ENCODE data around the gene UBE2K.
"Not testable (repeated sequence)": the region's sequence is repeated elsewhere in the genome, so short reads cannot be mapped to it uniquely, and the experiment has no call there.

The UBE2K gene

GRCh38 chr4:39660045-39660444 lies 37.9 kb upstream of the UBE2K start:
- no peak overlapping the region for H2AFZ ChIP-seq (ENCODE audit: low read length, unreplicated experiment)
- H3K79me2 ChIP-seq (ENCODE audit: control insufficient read depth, insufficient read depth, low read length, unreplicated experiment), result no peaks in the 10 kb centered on the region
- no peaks in the 10 kb centered on the region for H3K36me3 ChIP-seq (ENCODE audit: insufficient read depth, low read length)
- H3K27ac ChIP-seq (ENCODE audit: low read depth, low read length), result no peak overlapping the region
- H3K27me3 ChIP-seq (ENCODE audit: insufficient read depth, low read length), result no peaks in the 10 kb centered on the region
- H3K4me3 ChIP-seq (ENCODE audit: low read depth, low read length), result no peak overlapping the region
- H3K4me1 ChIP-seq (ENCODE audit: control insufficient read depth, insufficient read depth, low read length, unreplicated experiment), result peaks cover 15% of the 10 kb centered on the region

GRCh38 chr4:39660757-39661156 lies 37.2 kb upstream of the UBE2K start:
- H3K27me3 ChIP-seq (ENCODE audit: insufficient read depth, low read length), result no peaks in the 10 kb centered on the region
- H3K27ac ChIP-seq (ENCODE audit: low read depth, low read length), result no peak overlapping the region
- H2AFZ ChIP-seq (ENCODE audit: low read length, unreplicated experiment), result no peak overlapping the region
- H3K79me2 ChIP-seq (ENCODE audit: control insufficient read depth, insufficient read depth, low read length, unreplicated experiment), result no peaks in the 10 kb centered on the region
- peaks cover 13% of the 10 kb centered on the region for H3K4me1 ChIP-seq (ENCODE audit: control insufficient read depth, insufficient read depth, low read length, unreplicated experiment)
- H3K36me3 ChIP-seq (ENCODE audit: insufficient read depth, low read length), result no peaks in the 10 kb centered on the region
- no peak overlapping the region for H3K4me3 ChIP-seq (ENCODE audit: low read depth, low read length)

GRCh38 chr4:39662683-39663082 lies 35.3 kb upstream of the UBE2K start:
- Histone ChIP-seq H3K4me3 (ENCODE audit: low read depth, low read length) (no peak overlapping the region), H3K36me3 (ENCODE audit: insufficient read depth, low read length) (no peaks in the 10 kb centered on the region), H3K27ac (ENCODE audit: low read depth, low read length) (no peak overlapping the region), H3K4me1 (ENCODE audit: control insufficient read depth, insufficient read depth, low read length, unreplicated experiment) (peaks cover 18% of the 10 kb centered on the region), H3K79me2 (ENCODE audit: control insufficient read depth, insufficient read depth, low read length, unreplicated experiment) (no peaks in the 10 kb centered on the region), H2AFZ (ENCODE audit: low read length, unreplicated experiment) (no peak overlapping the region), H3K27me3 (ENCODE audit: insufficient read depth, low read length) (no peaks in the 10 kb centered on the region)

GRCh38 chr4:39664828-39665731 lies 32.9 kb upstream of the UBE2K start:
- Histone ChIP-seq H3K4me1 (ENCODE audit: control insufficient read depth, insufficient read depth, low read length, unreplicated experiment) (peaks cover 18% of the 10 kb centered on the region), H2AFZ (ENCODE audit: low read length, unreplicated experiment) (peak overlapping the region; percentile 55), H3K27ac (ENCODE audit: low read depth, low read length) (peak overlapping the region; percentile 61), H3K27me3 (ENCODE audit: insufficient read depth, low read length) (no peaks in the 10 kb centered on the region), H3K79me2 (ENCODE audit: control insufficient read depth, insufficient read depth, low read length, unreplicated experiment) (no peaks in the 10 kb centered on the region), H3K36me3 (ENCODE audit: insufficient read depth, low read length) (no peaks in the 10 kb centered on the region), H3K4me3 (ENCODE audit: low read depth, low read length) (peak overlapping the region; percentile 32)

- Histone ChIP-seq H3K79me2 (ENCODE audit: control insufficient read depth, insufficient read depth, low read length, unreplicated experiment) (no peaks in the 10 kb centered on the region), H3K4me3 (ENCODE audit: low read depth, low read length) (no peak overlapping the region), H2AFZ (ENCODE audit: low read length, unreplicated experiment) (no peak overlapping the region)
These were observed 30.2 kb upstream of the UBE2K start for GRCh38 chr4:39667706-39668105.

GRCh38 chr4:39668887-39669286 lies 29.0 kb upstream of the UBE2K start:
- Histone ChIP-seq H2AFZ (ENCODE audit: low read length, unreplicated experiment) (no peak overlapping the region), H3K27ac (ENCODE audit: low read depth, low read length) (no peak overlapping the region), H3K4me3 (ENCODE audit: low read depth, low read length) (no peak overlapping the region), H3K79me2 (ENCODE audit: control insufficient read depth, insufficient read depth, low read length, unreplicated experiment) (no peaks in the 10 kb centered on the region), H3K27me3 (ENCODE audit: insufficient read depth, low read length) (no peaks in the 10 kb centered on the region), H3K36me3 (ENCODE audit: insufficient read depth, low read length) (no peaks in the 10 kb centered on the region), H3K4me1 (ENCODE audit: control insufficient read depth, insufficient read depth, low read length, unreplicated experiment) (peaks cover 18% of the 10 kb centered on the region)

More at GRCh38 chr4:39667706-39668105, 30.2 kb upstream of the UBE2K start:
- H3K36me3 ChIP-seq (ENCODE audit: insufficient read depth, low read length), result no peaks in the 10 kb centered on the region
- H3K27ac ChIP-seq (ENCODE audit: low read depth, low read length), result no peak overlapping the region
- H3K4me1 ChIP-seq (ENCODE audit: control insufficient read depth, insufficient read depth, low read length, unreplicated experiment), result peaks cover 18% of the 10 kb centered on the region
- H3K27me3 ChIP-seq (ENCODE audit: insufficient read depth, low read length), result no peaks in the 10 kb centered on the region

GRCh38 chr4:39670296-39670695 lies 27.6 kb upstream of the UBE2K start:
- not testable (repeated sequence) for H3K4me1 ChIP-seq (ENCODE audit: control insufficient read depth, insufficient read depth, low read length, unreplicated experiment); H3K4me3 ChIP-seq (ENCODE audit: low read depth, low read length); H3K36me3 ChIP-seq (ENCODE audit: insufficient read depth, low read length); H2AFZ ChIP-seq (ENCODE audit: low read length, unreplicated experiment); H3K27me3 ChIP-seq (ENCODE audit: insufficient read depth, low read length); H3K27ac ChIP-seq (ENCODE audit: low read depth, low read length); H3K79me2 ChIP-seq (ENCODE audit: control insufficient read depth, insufficient read depth, low read length, unreplicated experiment)

GRCh38 chr4:39675681-39676080 lies 22.3 kb upstream of the UBE2K start:
- not testable (repeated sequence) for H3K27me3 ChIP-seq (ENCODE audit: insufficient read depth, low read length); H3K4me1 ChIP-seq (ENCODE audit: control insufficient read depth, insufficient read depth, low read length, unreplicated experiment); H3K4me3 ChIP-seq (ENCODE audit: low read depth, low read length); H3K79me2 ChIP-seq (ENCODE audit: control insufficient read depth, insufficient read depth, low read length, unreplicated experiment); H3K27ac ChIP-seq (ENCODE audit: low read depth, low read length); H2AFZ ChIP-seq (ENCODE audit: low read length, unreplicated experiment); H3K36me3 ChIP-seq (ENCODE audit: insufficient read depth, low read length)

GRCh38 chr4:39681003-39681402 lies 16.9 kb upstream of the UBE2K start:
- not testable (repeated sequence) for H3K27me3 ChIP-seq (ENCODE audit: insufficient read depth, low read length); H3K27ac ChIP-seq (ENCODE audit: low read depth, low read length); H3K36me3 ChIP-seq (ENCODE audit: insufficient read depth, low read length); H3K4me1 ChIP-seq (ENCODE audit: control insufficient read depth, insufficient read depth, low read length, unreplicated experiment); H3K79me2 ChIP-seq (ENCODE audit: control insufficient read depth, insufficient read depth, low read length, unreplicated experiment); H3K4me3 ChIP-seq (ENCODE audit: low read depth, low read length); H2AFZ ChIP-seq (ENCODE audit: low read length, unreplicated experiment)

- H2AFZ ChIP-seq (ENCODE audit: low read length, unreplicated experiment), result no peak overlapping the region
- H3K79me2 ChIP-seq (ENCODE audit: control insufficient read depth, insufficient read depth, low read length, unreplicated experiment), result no peaks in the 10 kb centered on the region
- no peaks in the 10 kb centered on the region for H3K27me3 ChIP-seq (ENCODE audit: insufficient read depth, low read length)
- no peaks in the 10 kb centered on the region for H3K36me3 ChIP-seq (ENCODE audit: insufficient read depth, low read length)
- H3K4me1 ChIP-seq (ENCODE audit: control insufficient read depth, insufficient read depth, low read length, unreplicated experiment), result no peaks in the 10 kb centered on the region
- H3K4me3 ChIP-seq (ENCODE audit: low read depth, low read length), result no peak overlapping the region
- no peak overlapping the region for H3K27ac ChIP-seq (ENCODE audit: low read depth, low read length)
These were observed 15.8 kb upstream of the UBE2K start for GRCh38 chr4:39682138-39682537.

- H2AFZ ChIP-seq (ENCODE audit: low read length, unreplicated experiment), result no peak overlapping the region
- no peak overlapping the region for H3K27ac ChIP-seq (ENCODE audit: low read depth, low read length)
- no peaks in the 10 kb centered on the region for H3K79me2 ChIP-seq (ENCODE audit: control insufficient read depth, insufficient read depth, low read length, unreplicated experiment)
- H3K36me3 ChIP-seq (ENCODE audit: insufficient read depth, low read length), result no peaks in the 10 kb centered on the region
- H3K27me3 ChIP-seq (ENCODE audit: insufficient read depth, low read length), result no peaks in the 10 kb centered on the region
- no peaks in the 10 kb centered on the region for H3K4me1 ChIP-seq (ENCODE audit: control insufficient read depth, insufficient read depth, low read length, unreplicated experiment)
- no peak overlapping the region for H3K4me3 ChIP-seq (ENCODE audit: low read depth, low read length)
These were observed 11.9 kb upstream of the UBE2K start for GRCh38 chr4:39685990-39686389.

All from ACC112 (cell line).